Activated CD4-positive, CD25-positive, alpha-beta regulatory T cell (primary cell): ENCODE results near the gene LITAFD.
"Not testable (repeated sequence)": the region's sequence is repeated elsewhere in the genome, so short reads cannot be mapped to it uniquely, and the experiment has no call there.

Source experiments
- DNase-seq, 4 experiments: peaks; one replicate each; lab custom pipeline; 2025; lab: John Stamatoyannopoulos, UW

Gene LITAFD

DNA sequence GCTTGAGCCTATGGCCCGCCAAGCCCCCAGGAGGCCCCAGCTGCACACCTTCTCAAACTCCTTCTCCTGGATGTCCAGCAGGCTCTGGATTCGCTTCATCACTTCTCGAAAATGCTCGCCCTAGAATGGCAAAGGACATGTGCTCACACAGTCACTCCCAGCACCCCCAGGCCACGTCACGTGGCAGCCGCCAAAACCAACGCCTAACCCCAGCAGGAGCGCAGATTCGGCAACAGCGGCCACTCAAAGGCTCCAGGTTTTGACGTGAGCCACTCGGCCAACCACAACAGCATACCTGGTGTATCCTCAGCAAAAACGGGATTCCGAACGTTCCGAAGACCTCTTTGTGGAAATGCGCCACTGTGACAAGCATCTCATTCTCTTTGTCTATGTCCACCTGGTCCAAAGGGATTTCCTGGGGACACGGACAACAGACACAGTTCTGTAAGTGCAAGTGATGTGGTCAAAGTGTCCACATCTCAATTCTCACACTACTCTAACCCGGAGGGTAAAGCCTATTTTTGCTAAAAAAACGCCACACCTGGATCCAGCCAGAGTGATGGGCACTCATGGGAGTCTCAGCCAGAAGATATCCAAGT is 12.7 kb downstream of the LITAFD start:
- DNase-seq = no peak

DNA sequence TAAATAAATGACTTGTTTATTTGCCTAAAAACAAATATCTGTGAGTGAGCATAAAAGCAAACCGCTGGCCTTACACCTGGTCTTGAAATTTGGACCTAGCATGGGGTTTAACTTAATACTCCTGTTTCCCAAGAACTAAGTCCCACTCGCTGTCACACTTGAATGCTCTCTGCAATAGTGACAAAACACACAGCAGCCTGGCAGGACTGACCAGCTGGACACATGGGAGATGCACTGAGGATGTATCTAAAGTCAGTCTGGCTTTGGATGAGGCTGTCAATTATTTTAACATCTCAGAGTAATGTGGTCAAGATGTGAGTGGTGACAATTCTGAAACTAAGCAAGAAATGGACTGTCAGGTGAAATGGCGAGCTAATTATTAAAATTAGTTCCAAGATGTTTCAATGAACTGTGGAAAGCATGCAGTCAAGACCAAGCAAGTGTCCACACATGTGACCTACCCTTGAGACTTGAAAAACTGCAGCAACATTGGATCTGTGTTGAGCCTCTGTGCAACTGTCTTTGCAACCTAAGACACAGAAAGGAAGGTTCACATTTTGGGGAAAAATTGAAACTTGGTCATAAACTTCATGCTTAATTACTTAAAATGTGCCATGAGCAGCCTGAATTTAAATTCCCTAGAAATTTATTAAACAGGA is 16.6 kb downstream of the LITAFD start:
- no peak for DNase-seq

DNA sequence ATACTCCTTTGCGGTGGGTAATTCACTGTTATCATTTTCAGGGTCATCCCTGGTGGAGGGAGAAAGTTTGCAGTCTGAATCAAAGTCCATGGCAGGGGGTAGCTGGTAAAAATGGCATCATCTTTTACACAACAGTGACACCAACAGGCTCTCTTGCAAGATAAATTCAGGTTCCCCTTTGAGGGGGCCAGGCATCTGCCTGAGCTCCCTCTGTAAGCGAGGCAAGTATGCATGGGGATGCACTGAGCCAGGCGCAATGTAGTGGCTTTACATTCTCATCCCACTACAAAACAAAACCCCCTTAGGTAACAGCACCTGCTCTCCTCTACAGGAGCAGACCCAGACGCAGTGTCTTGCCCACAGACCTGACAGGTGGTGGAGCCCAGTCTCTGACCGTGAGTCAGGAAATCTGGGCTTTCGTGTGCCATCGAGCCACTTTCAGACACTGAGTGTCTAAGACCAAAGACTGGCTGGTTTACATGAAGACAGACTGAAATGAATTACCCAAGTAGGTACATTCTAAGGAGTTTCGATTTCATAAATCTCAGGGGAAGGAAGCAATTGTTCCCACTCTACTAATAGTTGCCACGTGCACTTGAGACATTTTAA is 17.7 kb downstream of the LITAFD start:
- DNase-seq = no peak

DNA sequence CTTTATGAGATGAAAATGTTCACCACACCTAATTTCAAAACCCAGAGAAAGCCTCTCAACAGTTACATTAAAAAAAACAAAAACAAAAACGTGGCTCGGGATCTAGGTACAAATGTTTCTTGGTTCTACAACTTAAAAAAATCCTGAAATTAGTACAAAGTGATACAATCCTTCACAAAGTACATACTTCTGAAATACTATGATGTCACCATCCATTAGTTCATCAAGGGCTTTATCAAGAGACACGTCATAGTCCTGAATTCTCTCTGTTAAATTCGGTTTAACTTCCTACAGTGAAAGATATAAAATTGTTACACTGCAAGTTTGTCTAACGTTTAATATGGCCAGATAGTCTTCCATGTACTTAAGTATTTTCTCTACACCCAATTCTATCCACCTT is 18.2 kb downstream of the LITAFD start:
- DNase-seq = no peak

DNA sequence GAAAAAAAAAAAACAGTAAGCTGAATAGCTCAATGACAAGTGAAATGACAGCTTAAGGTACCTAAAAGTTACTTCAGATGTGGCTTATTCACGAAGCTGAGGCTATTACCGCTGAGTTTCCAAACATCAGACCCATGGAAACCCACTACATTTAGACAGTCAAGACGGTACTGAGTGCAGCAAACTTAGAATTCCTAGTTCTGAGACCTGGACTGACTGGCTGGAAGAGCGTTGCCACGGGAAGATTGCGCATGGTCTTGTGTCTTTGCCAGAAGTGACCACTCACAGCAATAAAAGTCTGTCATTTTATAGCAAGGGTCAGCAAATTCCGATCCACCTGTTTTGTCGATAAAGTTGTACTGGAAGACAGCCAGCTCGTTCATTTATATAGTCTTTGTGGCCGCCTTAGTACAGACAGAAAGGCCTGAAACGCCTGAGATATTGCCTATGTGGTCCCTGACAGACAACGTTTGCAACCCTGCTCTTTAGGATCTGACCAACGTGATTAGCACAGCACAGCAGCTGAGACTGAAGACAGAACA is 19.2 kb downstream of the LITAFD start:
- no peak for DNase-seq

DNA sequence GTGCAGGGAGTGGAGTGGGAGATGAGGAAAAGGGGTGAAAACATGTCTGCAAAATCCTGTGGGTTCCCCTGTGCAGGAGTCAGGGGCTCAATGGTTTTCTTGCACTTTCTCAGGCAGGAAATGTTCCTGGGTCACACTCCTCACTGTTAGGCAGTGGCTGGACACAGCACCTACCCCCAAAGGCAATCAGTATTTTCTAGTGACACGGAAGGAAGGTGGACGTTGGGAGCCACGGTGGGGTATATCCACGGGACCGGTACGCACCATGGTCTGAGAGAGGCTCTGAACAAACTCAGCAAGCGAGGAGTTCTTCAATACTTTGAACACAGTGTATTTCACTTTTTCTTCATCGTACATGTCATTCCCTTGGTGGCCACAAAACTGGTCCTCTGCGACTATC is 20.9 kb downstream of the LITAFD start:
- DNase-seq = no peak

GRCh38 chr16:8904018-8904430 is 21.9 kb downstream of the LITAFD start:
- DNase-seq = no peak

- no peak for DNase-seq
Measured at GRCh38 chr16:8905168-8905762, 23.1 kb downstream of the LITAFD start.

GRCh38 chr16:8905795-8906591 is 23.8 kb downstream of the LITAFD start:
- DNase-seq = no peak

DNA sequence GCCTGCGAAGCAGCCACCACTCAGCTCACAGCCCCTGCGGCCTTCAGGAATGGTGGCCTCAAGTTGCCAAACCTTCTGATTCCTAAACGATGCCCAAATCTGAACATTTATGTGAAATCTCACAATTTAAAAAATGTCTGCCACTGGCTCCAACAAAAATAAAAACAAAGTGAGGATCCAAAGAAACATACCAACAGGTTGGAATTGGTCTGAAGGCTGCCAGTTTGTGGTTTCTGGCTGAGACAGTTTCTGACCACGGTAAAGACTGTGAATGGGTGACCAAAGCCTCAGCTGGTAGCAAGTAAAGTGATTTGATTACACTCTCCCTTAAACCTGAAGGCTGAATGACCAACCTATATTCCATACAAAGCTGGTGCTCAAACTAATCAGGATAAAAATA is 24.9 kb downstream of the LITAFD start:
- DNase-seq = no peak

- DNase-seq = no peak
Measured at GRCh38 chr16:8908810-8909468, 26.8 kb downstream of the LITAFD start.

GRCh38 chr16:8910811-8911210 is 28.7 kb downstream of the LITAFD start:
- DNase-seq = no peak

GRCh38 chr16:8912793-8913192 is 30.6 kb downstream of the LITAFD start:
- no peak for DNase-seq

GRCh38 chr16:8914098-8914497 is 31.9 kb downstream of the LITAFD start:
- no peak for DNase-seq

DNA sequence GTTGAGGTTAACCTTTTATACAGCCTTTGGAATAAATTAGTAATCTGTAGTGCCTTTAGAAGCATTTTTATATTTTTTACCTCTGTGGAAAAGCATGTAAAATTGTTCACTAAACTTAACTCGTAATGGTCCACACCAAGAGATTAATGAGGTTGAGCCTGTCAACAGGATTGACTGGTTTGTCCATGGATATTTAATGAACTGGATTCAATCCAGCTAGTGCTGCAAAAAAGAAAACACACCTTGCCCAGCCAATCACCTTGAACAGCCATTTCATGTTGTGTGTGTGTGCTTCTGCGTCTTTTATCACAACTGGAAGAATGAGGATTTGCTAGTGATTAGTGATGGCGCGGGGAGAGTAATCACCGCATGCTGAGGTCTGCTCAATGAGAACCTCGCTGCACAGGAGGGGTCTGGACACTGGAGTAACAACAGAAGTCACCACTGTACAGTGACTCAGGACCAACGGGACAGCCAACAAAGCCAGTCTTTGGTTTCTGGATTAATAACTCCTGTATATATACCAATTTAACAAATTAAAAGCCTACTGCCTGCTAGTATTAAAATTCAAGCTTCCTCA is 33.7 kb downstream of the LITAFD start:
- DNase-seq = no peak

DNA sequence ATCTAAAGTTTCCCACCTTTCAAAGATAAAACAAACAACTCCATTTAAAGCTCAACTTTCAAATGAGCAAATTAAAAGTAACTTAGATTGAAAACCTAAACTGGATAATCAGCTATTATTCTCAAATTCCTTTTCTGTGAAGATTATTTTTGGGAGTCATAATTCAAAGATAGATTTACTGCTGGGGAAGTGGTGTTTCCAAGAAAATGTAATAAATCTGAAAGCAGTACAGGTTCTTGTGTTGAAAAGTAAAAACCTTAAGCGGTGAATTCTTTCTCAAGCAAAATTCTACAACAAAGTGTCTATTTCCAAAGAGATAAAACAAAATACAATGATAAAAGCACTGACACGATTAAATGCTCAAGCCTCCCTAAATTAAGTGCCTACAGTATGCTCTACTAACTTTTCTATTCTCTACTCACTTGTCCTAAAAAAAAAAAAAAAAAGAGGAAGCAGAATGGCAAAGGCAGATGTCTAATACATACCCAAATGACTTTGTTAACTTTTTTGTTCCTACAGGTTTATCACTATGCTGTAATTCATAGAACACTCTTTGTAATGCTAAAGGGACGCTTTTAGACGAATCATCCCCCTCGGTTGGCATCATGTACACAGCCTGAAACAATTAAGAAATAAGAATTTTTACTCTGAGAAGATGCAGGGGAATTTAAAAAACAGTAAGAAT is 34.5 kb downstream of the LITAFD start:
- DNase-seq = no peak

DNA sequence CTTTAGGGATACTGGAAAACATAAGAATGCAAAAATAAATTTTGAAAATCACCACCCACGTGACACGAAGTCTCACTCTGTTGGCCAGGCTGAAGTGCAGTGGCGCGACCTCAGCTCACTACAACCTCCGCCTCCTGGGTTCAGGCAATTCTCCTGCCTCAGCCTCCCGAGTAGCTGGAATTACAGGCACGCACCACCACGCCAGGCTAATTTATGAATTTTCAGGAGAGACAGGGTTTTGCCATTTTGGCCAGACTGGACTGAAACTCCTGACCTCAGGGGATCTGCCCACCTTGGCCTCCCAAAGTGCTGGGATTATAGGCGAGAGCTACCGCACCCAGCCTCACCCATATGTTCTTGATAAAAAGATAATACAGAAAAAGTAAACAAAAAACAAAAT is 35.2 kb downstream of the LITAFD start:
- DNase-seq = not testable (repeated sequence)

- DNase-seq = no peak
Measured at GRCh38 chr16:8919089-8919933, 37.2 kb downstream of the LITAFD start.

DNA sequence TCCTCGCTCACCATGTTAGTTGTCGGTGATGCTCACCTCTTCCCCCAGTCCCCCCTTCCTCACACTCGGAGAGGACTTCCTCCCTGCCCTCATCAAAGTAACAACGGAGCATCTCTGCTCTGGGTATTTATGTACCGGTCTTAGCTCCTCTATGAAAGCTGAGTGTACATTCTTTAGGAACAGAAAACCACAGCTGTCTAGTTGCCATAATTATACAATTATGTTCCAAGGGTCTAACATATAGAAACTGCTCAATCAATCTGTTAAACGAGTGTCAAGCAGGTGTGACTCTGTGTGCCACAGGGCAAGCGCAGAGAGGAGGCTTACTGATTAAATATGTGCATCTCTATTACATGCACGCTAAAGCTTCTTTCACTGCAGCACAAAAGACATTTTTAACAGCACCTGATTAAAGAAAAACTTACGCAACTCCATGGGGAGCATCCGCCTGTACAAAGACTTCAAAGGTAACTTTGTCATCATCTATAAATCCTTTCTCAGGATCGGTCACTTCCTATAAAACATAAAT is 37.8 kb downstream of the LITAFD start:
- no peak for DNase-seq
